GM21737 (cell line): ENCODE data around the gene CAPN13.

Source experiments
- ATAC-seq: cut with Tn5 transposase; IDR thresholded peaks from one replicate; pipeline ENCODE4 v1.9.1; 2021; ENCODE audit warnings: mild to moderate bottlenecking, moderate library complexity; ENCODE audit not compliant: unreplicated experiment

Gene CAPN13

GRCh38 chr2:30807249-30807648 is at the start of gene CAPN13:
TSS of gene CAPN13 (minus strand) at chr2:30807446. CDS start at chr2:30787325, 20,121 bp downstream.
- no peak for ATAC-seq

GRCh38 chr2:30847841-30848240 is 40.6 kb upstream of the CAPN13 start:
- ATAC-seq = no peak

- ATAC-seq = no peak
Observed at GRCh38 chr2:30847329-30847728, 40.1 kb upstream of the CAPN13 start.

- no peak for ATAC-seq
Observed at GRCh38 chr2:30828586-30828985, 21.3 kb upstream of the CAPN13 start.

GRCh38 chr2:30826916-30827315 is 19.7 kb upstream of the CAPN13 start:
- ATAC-seq = no peak

GRCh38 chr2:30826481-30826880 is 19.2 kb upstream of the CAPN13 start:
- ATAC-seq = no peak

GRCh38 chr2:30823452-30823851 is 16.2 kb upstream of the CAPN13 start:
- ATAC-seq = no peak

- ATAC-seq = no peak
Observed at GRCh38 chr2:30821960-30822359, 14.7 kb upstream of the CAPN13 start.

GRCh38 chr2:30820381-30821055 is 13.3 kb upstream of the CAPN13 start:
- no peak for ATAC-seq

- no peak for ATAC-seq
Observed at GRCh38 chr2:30809938-30810337, 2.7 kb upstream of the CAPN13 start.

GRCh38 chr2:30808695-30809094 is 1.4 kb upstream of the CAPN13 start:
- ATAC-seq = no peak

GRCh38 chr2:30803281-30803680 is 4.0 kb downstream of the CAPN13 start:
- ATAC-seq = no peak

GRCh38 chr2:30802611-30803010 is 4.6 kb downstream of the CAPN13 start:
- no peak for ATAC-seq

GRCh38 chr2:30801821-30802455 is 5.3 kb downstream of the CAPN13 start:
- ATAC-seq = no peak

- no peak for ATAC-seq
Observed at GRCh38 chr2:30800159-30800558, 7.1 kb downstream of the CAPN13 start.

GRCh38 chr2:30799366-30799765 is 7.9 kb downstream of the CAPN13 start:
- no peak for ATAC-seq

GRCh38 chr2:30798536-30798991 is 8.7 kb downstream of the CAPN13 start:
- no peak for ATAC-seq

- ATAC-seq = no peak
Observed at GRCh38 chr2:30797381-30798015, 9.7 kb downstream of the CAPN13 start.

- ATAC-seq = no peak
Observed at GRCh38 chr2:30796699-30797098, 10.5 kb downstream of the CAPN13 start.

GRCh38 chr2:30792521-30792920 is 14.7 kb downstream of the CAPN13 start:
- ATAC-seq = no peak

- no peak for ATAC-seq
Observed at GRCh38 chr2:30790879-30791278, 16.4 kb downstream of the CAPN13 start.

GRCh38 chr2:30789670-30790210 is 17.5 kb downstream of the CAPN13 start:
- no peak for ATAC-seq
